ENCODE measurements around the gene ARPC5L.

ARPC5L gene

GRCh38 chr9:124894741-124895170 is 32.8 kb downstream of the ARPC5L start:
- no peak for FAIRE-seq
- peak; percentile 49 for TF ChIP-seq CTCF (IDR thresholded peaks at IDR 0.05; ENCODE audit: insufficient read depth, missing control alignments)
- DNase-seq (ENCODE audit: insufficient read length, low spot score) = no peak

GRCh38 chr9:124897570-124898460 is 35.9 kb downstream of the ARPC5L start:
- FAIRE-seq = no peak
- TF ChIP-seq CTCF (IDR thresholded peaks at IDR 0.05; ENCODE audit: insufficient read depth, missing control alignments) = no peak
- no peak for DNase-seq (ENCODE audit: insufficient read length, low spot score)

- DNase-seq (ENCODE audit: insufficient read length, low spot score) = no peak
- no peak for FAIRE-seq
- no peak for TF ChIP-seq CTCF (IDR thresholded peaks at IDR 0.05; ENCODE audit: insufficient read depth, missing control alignments)
These were observed 37.9 kb downstream of the ARPC5L start for GRCh38 chr9:124899845-124900244.

- FAIRE-seq (no peak), DNase-seq (ENCODE audit: insufficient read length, low spot score) (no peak)
- no peak for TF ChIP-seq CTCF (IDR thresholded peaks at IDR 0.05; ENCODE audit: insufficient read depth, missing control alignments)
These were observed 45.0 kb downstream of the ARPC5L start for GRCh38 chr9:124906966-124907365.

GRCh38 chr9:124908098-124908497 is 46.2 kb downstream of the ARPC5L start:
- DNase-seq (ENCODE audit: insufficient read length, low spot score) (no peak), FAIRE-seq (no peak)
- no peak for TF ChIP-seq CTCF (IDR thresholded peaks at IDR 0.05; ENCODE audit: insufficient read depth, missing control alignments)

- FAIRE-seq = no peak
- TF ChIP-seq CTCF (IDR thresholded peaks at IDR 0.05; ENCODE audit: insufficient read depth, missing control alignments) = no peak
- no peak for DNase-seq (ENCODE audit: insufficient read length, low spot score)
These were observed 49.8 kb downstream of the ARPC5L start for GRCh38 chr9:124911766-124912165.

GRCh38 chr9:124913378-124913777 is 51.4 kb downstream of the ARPC5L start:
- no peak for TF ChIP-seq CTCF (IDR thresholded peaks at IDR 0.05; ENCODE audit: insufficient read depth, missing control alignments)

More at GRCh38 chr9:124913378-124913777, 51.4 kb downstream of the ARPC5L start:
- DNase-seq (ENCODE audit: insufficient read length, low spot score) = no peak
- FAIRE-seq = no peak

Data from D721Med (cell line).